Measurements from ENCODE around the gene HRH2. TPM values are rescaled to one million over a fixed set of nuclear protein-coding genes. Genes with fewer than 3 reads are reported as not detected.

HRH2 gene
- total and polyA plus RNA-seq, 9 of the 15 experiments (the other 6 are each of a cell fraction or from before 2014, with no cell fraction given) = 0.04 TPM; not detected in 8

GRCh38 chr5:175731172-175731571, 73.3 kb downstream of the HRH2 start:
- Histone ChIP-seq H3K4me3 (no peak overlapping the region), H3K4me1 (replicated peaks in 1 of 2; ENCODE audit: control insufficient read depth in 2 of 2, insufficient read depth in 2 of 2, low read length in 2 of 2) (peaks cover 0 to 7% of the 10 kb centered on the region in 2 experiments; a peak in 2 of 5 replicates), H3K27me3 (ENCODE audit: control insufficient read depth in 2 of 2, insufficient read depth in 2 of 2, low read length in 2 of 2) (peaks cover 0 to 43% of the 10 kb centered on the region in 2 experiments; a peak in 2 of 5 replicates), H3K36me3 (ENCODE audit: control insufficient read depth, insufficient read depth, low read length) (no peaks in the 10 kb centered on the region), H3K79me2 (ENCODE audit: control insufficient read depth, insufficient read depth, low read length) (no peaks in the 10 kb centered on the region), H3K4me2 (ENCODE audit: insufficient read depth, low read length) (no peak overlapping the region), H4K20me1 (replicated peaks; ENCODE audit: control insufficient read depth, insufficient read depth, low read length) (peaks cover 4% of the 10 kb centered on the region; the same call in 1 of the 2 replicates), H3K9me3 (replicated peaks; ENCODE audit: control insufficient read depth, insufficient read depth, low read depth, low read length) (no peaks in the 10 kb centered on the region), H3K9ac (ENCODE audit: insufficient read depth in 1 of 2, low read depth in 2 of 2, low read length in 2 of 2) (no peak overlapping the region), H3K27ac (ENCODE audit: extremely low read depth, low read depth, low read length) (no peak overlapping the region), H3K9me1 (ENCODE audit: control insufficient read depth, insufficient read depth, low read length) (no peaks in the 10 kb centered on the region), H2AFZ (ENCODE audit: low read depth, low read length) (no peak overlapping the region)
- in situ Hi-C loops (cut with MboI) (loop anchor here (25.0 kb wide), 2 partner anchors 856 to 1381 kb away; no protein-coding TSS in a partner anchor), intact Hi-C loops (cut with micrococcal nuclease) (no loop called here)
- no TSS peak for BruUV-seq (replicated peaks)
- WGBS (ENCODE audit: insufficient coverage, low coverage, missing lambda C conversion rate) = 0% methylated on average over 3 of the region's 3 CpGs
- no peak for ATAC-seq
- TF ChIP-seq ATF4 (CRISPR knock-in tag; IDR thresholded peaks at IDR 0.05) = no peak
- no peak for TF ChIP-seq PTRF (tag; IDR thresholded peaks at IDR 0.05)
- no peak for TF ChIP-seq HDAC6 (IDR thresholded peaks at IDR 0.05; ENCODE audit: low read depth, low read length)
- TF ChIP-seq ZNF57 (CRISPR knock-in tag; IDR thresholded peaks at IDR 0.05) = no peak
- TF ChIP-seq AFF1 (IDR thresholded peaks at IDR 0.05; ENCODE audit: low read depth in 1 of 2, partially characterized antibody in 2 of 2) = no peak
- no peak for TF ChIP-seq ZNF384 (IDR thresholded peaks at IDR 0.05; ENCODE audit: low read depth, low read length)
- no peak for TF ChIP-seq ZNF280B (CRISPR knock-in tag; IDR thresholded peaks at IDR 0.05)
- CTCF ChIA-PET (ENCODE audit: low intra/inter-chr PET ratio) = no interaction called here
- POLR2A ChIA-PET = interaction anchor here (0.9 kb wide), 1 partner anchor 198 kb away, joined by 3 read pairs; no protein-coding TSS in a partner anchor
- FAIRE-seq = no peak
- no peak for DNase-seq (ENCODE audit: extremely low read depth in 1 of 4, low spot score in 3 of 4)
